ENCODE results near the gene ABHD17A.

The ABHD17A gene

DNA sequence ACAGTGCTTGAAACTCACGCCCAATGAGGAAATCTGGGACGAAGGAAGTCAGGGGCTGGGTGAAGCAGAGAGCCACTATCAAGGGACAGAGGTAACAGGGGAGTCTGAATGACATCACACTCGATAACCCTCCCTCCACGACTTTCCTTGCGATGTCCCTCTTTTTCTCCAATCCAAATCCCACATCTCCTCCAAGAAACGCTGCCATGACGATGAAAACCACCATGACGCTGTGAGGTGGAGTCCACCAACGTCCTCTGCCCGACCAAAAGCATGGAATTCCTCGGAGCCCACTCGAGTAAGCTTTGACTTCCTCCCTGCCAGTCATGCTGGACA is 38.0 kb downstream of the ABHD17A start:
- TF ChIP-seq EZH2 (optimal IDR thresholded peaks at IDR 0.05; ENCODE audit: low read depth, low read length) (no peak), EZH2phosphoT487 (IDR thresholded peaks at IDR 0.05; ENCODE audit: low read length) (no peak)
- TF ChIP-seq, protein P1, sequence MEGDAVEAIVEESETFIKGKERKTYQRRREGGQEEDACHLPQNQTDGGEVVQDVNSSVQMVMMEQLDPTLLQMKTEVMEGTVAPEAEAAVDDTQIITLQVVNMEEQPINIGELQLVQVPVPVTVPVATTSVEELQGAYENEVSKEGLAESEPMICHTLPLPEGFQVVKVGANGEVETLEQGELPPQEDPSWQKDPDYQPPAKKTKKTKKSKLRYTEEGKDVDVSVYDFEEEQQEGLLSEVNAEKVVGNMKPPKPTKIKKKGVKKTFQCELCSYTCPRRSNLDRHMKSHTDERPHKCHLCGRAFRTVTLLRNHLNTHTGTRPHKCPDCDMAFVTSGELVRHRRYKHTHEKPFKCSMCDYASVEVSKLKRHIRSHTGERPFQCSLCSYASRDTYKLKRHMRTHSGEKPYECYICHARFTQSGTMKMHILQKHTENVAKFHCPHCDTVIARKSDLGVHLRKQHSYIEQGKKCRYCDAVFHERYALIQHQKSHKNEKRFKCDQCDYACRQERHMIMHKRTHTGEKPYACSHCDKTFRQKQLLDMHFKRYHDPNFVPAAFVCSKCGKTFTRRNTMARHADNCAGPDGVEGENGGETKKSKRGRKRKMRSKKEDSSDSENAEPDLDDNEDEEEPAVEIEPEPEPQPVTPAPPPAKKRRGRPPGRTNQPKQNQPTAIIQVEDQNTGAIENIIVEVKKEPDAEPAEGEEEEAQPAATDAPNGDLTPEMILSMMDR (IDR thresholded peaks at IDR 0.05; ENCODE audit: low read length): no peak
- no peak overlapping the region for H2AFZ ChIP-seq (ENCODE audit: low read length)
- peaks cover 18% of the 10 kb centered on the region for H3K4me1 ChIP-seq (ENCODE audit: low read length)
- H3K27me3 ChIP-seq (replicated peaks; ENCODE audit: insufficient read depth, low read length): no peaks in the 10 kb centered on the region
- no peak for DNase-seq
- peaks cover 10% of the 10 kb centered on the region for H3F3A ChIP-seq (ENCODE audit: insufficient read depth, low read length)
- H3K36me3 ChIP-seq (replicated peaks; ENCODE audit: insufficient read depth, low read length): no peaks in the 10 kb centered on the region
- peak overlapping the region; percentile 99 for H3K4me2 ChIP-seq (ENCODE audit: low read depth, low read length)
- H3K79me2 ChIP-seq (ENCODE audit: low read length): peaks cover 67% of the 10 kb centered on the region
- H3K9me2 ChIP-seq (replicated peaks; ENCODE audit: insufficient read depth, low read length): no peaks in the 10 kb centered on the region
- H3K27ac ChIP-seq (ENCODE audit: low read length): peak overlapping the region; percentile 33; the same call in 1 of the 2 replicates
- H3K9me3 ChIP-seq (replicated peaks; ENCODE audit: insufficient read depth, low read length): no peaks in the 10 kb centered on the region
- peak overlapping the region; percentile 90 for H3K4me3 ChIP-seq (ENCODE audit: low read length)
- peaks cover 34% of the 10 kb centered on the region for H4K20me1 ChIP-seq (ENCODE audit: insufficient read depth, low read length)
- H3K9ac ChIP-seq (ENCODE audit: low read length): peak overlapping the region; percentile 99

DNA sequence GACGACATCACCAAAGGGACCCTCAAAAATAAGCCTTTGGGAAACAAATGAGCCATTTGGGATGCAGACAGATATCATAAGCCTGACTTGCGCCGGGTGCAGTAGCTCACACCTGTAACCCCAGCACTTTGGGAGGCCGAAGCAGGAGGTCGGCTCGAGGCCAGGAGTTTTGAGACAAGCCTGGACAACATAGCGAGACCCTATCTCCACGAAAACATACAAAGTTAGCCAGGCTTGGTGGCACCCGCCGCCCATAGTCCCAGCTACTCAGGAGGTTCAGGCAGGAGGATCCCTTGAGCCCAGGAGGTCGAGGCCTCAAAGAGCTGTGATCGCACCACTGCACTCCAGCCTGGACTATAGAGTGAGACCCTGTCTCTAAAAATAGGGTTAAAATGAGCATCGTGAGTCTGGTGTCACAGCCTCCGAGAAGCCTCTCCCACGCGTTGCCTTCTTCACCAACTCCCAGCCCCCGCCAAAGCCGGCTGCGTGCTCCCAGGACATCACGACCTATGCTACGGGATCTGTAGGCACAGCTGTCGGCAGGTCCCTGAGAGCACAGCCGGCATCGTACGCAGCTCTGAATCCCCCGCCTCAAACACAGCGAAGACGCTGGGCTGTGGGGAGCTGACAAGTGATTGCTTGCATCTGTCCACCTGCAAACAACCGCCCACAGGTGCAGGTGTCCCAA is 38.6 kb downstream of the ABHD17A start:
- Histone ChIP-seq H3K27me3 (replicated peaks; ENCODE audit: insufficient read depth, low read length) (no peaks in the 10 kb centered on the region), H3F3A (ENCODE audit: insufficient read depth, low read length) (peaks cover 10% of the 10 kb centered on the region), H3K79me2 (ENCODE audit: low read length) (peaks cover 71% of the 10 kb centered on the region), H3K4me1 (ENCODE audit: low read length) (peaks cover 18% of the 10 kb centered on the region), H3K9me2 (replicated peaks; ENCODE audit: insufficient read depth, low read length) (no peaks in the 10 kb centered on the region), H4K20me1 (ENCODE audit: insufficient read depth, low read length) (peaks cover 37% of the 10 kb centered on the region), H3K4me3 (ENCODE audit: low read length) (peak overlapping the region; percentile 90), H3K4me2 (ENCODE audit: low read depth, low read length) (peak overlapping the region; percentile 99), H3K9ac (ENCODE audit: low read length) (no peak overlapping the region; the same call in 1 of the 2 replicates), H3K36me3 (replicated peaks; ENCODE audit: insufficient read depth, low read length) (no peaks in the 10 kb centered on the region), H3K27ac (ENCODE audit: low read length) (no peak overlapping the region), H3K9me3 (replicated peaks; ENCODE audit: insufficient read depth, low read length) (no peaks in the 10 kb centered on the region), H2AFZ (ENCODE audit: low read length) (no peak overlapping the region)
- no peak for DNase-seq
- TF ChIP-seq, protein P1 (IDR thresholded peaks at IDR 0.05; ENCODE audit: low read length): no peak
- no peak for TF ChIP-seq EZH2 (optimal IDR thresholded peaks at IDR 0.05; ENCODE audit: low read depth, low read length)
- no peak for TF ChIP-seq EZH2phosphoT487 (IDR thresholded peaks at IDR 0.05; ENCODE audit: low read length)

DNA sequence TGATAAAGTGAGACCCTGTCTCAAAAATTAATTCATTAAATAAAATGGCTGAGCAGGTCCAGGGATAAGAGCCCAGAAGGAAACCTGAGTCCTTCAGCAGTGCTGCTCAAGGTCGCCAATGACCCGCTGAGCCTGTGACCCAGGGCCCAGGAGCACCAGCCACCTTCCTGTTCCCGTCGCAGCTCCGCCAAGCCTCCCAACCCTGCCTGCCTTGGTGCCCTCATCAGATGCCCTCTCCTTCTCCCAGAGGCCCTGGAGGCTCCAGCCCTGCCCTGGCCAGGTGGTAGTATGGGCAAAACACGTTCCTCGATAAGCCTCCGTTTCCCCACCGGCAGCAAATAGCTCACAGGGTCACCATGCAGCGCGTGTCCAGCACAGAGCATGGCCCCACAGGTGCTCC is 39.7 kb downstream of the ABHD17A start:
- H3K4me2 ChIP-seq (ENCODE audit: low read depth, low read length): no peak overlapping the region
- no peaks in the 10 kb centered on the region for H3K27me3 ChIP-seq (replicated peaks; ENCODE audit: insufficient read depth, low read length)
- H3F3A ChIP-seq (ENCODE audit: insufficient read depth, low read length): peaks cover 10% of the 10 kb centered on the region
- DNase-seq: no peak
- H3K9me3 ChIP-seq (replicated peaks; ENCODE audit: insufficient read depth, low read length): no peaks in the 10 kb centered on the region
- H4K20me1 ChIP-seq (ENCODE audit: insufficient read depth, low read length): peaks cover 45% of the 10 kb centered on the region
- peaks cover 18% of the 10 kb centered on the region for H3K4me1 ChIP-seq (ENCODE audit: low read length)
- H3K9ac ChIP-seq (ENCODE audit: low read length): no peak overlapping the region
- H3K79me2 ChIP-seq (ENCODE audit: low read length): peaks cover 78% of the 10 kb centered on the region
- H3K4me3 ChIP-seq (ENCODE audit: low read length): no peak overlapping the region
- no peak overlapping the region for H2AFZ ChIP-seq (ENCODE audit: low read length)
- H3K27ac ChIP-seq (ENCODE audit: low read length): no peak overlapping the region
- TF ChIP-seq EZH2 (optimal IDR thresholded peaks at IDR 0.05; ENCODE audit: low read depth, low read length) (no peak), EZH2phosphoT487 (IDR thresholded peaks at IDR 0.05; ENCODE audit: low read length) (no peak)
- TF ChIP-seq, protein P1 (IDR thresholded peaks at IDR 0.05; ENCODE audit: low read length): no peak
- H3K36me3 ChIP-seq (replicated peaks; ENCODE audit: insufficient read depth, low read length): no peaks in the 10 kb centered on the region
- H3K9me2 ChIP-seq (replicated peaks; ENCODE audit: insufficient read depth, low read length): no peaks in the 10 kb centered on the region
